Measurements from ENCODE around the gene SHH.

The SHH gene

DNA sequence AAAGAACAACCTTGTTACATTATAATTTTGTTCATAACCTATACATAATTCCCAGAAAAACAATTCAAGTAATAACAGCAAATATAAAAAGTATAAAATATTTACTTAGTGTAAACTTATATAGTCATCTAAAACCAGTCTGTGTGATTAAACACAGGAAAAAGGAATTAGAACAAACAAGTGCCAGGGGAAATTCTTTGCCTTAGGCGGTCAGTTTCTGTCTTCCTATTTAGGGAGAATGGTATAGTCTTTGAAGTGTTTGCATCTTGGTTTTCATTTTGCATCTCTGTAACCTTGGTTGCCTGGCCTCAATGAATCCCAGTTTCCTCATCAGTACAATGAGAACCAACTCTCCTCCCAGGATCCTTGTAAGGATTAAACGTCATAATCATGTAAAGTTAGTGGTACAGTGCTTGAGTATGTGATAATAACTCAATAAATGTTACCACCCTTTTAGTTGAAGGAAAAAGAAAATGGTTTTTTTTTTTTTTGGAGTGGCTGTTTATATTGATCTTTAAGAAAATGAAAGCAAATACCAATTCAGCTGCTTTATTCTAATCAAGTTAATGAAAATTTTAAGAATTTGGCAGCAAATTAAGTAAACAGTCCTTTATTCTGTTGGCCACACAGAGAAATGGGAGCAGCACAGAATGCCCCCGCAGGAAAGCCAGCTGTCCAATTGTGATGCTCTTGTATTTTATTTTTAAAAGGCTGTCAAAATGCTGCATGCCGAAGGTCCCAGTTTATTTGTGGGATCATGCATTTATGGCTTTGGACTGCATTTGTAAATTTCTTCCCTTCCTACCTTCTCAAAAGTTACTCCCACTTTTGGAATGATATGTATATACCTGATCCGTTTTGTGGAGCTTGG is 61.8 kb downstream of the SHH start:
- peaks cover 43% of the 10 kb centered on the region for H3K36me3 ChIP-seq (ENCODE audit: insufficient read depth, low read length)
- TF ChIP-seq EZH2 (IDR thresholded peaks at IDR 0.05), result no peak
- TF ChIP-seq POLR2AphosphoS5 (IDR thresholded peaks at IDR 0.05; ENCODE audit: borderline replicate concordance, low read depth, low read length), result no peak
- no peak for TF ChIP-seq FOXP2 (optimal IDR thresholded peaks at IDR 0.05; ENCODE audit: control extremely low read depth, extremely low read length, insufficient read depth)
- H3K27ac ChIP-seq, result no peak overlapping the region
- no peak overlapping the region for H3K9ac ChIP-seq (ENCODE audit: insufficient read length)
- no peak overlapping the region for H3K4me3 ChIP-seq
- no peaks in the 10 kb centered on the region for H3K9me3 ChIP-seq (ENCODE audit: low read depth, low read length)
- no peak for DNase-seq (ENCODE audit: low read depth, low spot score)
